OCI-LY1 (cell line): ENCODE data around the gene UNC93B1.

Source experiments
- CTCF ChIP-seq: fragments of 200-600 bp; sonication (generic), shearing (Covaris generic); IDR thresholded peaks from 2 replicates; pipeline ENCODE4 v1.5.1; 2017; ENCODE audit warnings: mild to moderate bottlenecking, antibody characterized with exemption, low read length, moderate library complexity, mixed read lengths
- EZH2 ChIP-seq: fragments of 200-600 bp; sonication (generic), shearing (Covaris generic); IDR thresholded peaks from 2 replicates; pipeline ENCODE4 v1.8.0; 2017; ENCODE audit warnings: borderline replicate concordance, mixed run types, mild to moderate bottlenecking, antibody characterized with exemption, low read length, moderate library complexity, mixed read lengths

- TF ChIP-seq CTCF (no peak), EZH2 (no peak)
Observed at GRCh38 chr11:68010090-68011041, 6.5 kb upstream of the UNC93B1 start, which contains the start of gene ALDH3B1.
